ENCODE results near the gene MTAP.

DNA sequence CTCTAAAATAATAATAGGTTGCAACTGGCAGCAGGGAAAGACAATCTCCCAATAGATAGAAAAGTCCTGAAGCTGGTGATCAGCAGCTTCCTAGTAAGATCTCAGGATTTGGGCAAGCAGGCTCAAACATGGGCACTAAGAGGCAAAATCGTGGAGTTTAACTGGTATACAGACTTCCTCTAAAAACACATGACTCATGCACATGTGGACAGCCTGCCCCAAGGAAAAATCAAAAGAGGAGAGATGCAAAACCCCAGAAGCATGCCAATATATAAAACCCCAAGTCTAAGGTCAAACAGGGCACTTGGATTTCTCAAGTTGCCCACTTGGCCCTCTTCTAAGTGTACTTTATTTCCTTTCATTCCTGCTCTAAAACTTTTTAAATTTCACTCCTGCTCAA is 129.0 kb downstream of the MTAP start:
- TF ChIP-seq, protein P1, sequence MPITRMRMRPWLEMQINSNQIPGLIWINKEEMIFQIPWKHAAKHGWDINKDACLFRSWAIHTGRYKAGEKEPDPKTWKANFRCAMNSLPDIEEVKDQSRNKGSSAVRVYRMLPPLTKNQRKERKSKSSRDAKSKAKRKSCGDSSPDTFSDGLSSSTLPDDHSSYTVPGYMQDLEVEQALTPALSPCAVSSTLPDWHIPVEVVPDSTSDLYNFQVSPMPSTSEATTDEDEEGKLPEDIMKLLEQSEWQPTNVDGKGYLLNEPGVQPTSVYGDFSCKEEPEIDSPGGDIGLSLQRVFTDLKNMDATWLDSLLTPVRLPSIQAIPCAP (CRISPR knock-in tag; IDR thresholded peaks at IDR 0.05) = no peak
- TF ChIP-seq, protein P2, sequence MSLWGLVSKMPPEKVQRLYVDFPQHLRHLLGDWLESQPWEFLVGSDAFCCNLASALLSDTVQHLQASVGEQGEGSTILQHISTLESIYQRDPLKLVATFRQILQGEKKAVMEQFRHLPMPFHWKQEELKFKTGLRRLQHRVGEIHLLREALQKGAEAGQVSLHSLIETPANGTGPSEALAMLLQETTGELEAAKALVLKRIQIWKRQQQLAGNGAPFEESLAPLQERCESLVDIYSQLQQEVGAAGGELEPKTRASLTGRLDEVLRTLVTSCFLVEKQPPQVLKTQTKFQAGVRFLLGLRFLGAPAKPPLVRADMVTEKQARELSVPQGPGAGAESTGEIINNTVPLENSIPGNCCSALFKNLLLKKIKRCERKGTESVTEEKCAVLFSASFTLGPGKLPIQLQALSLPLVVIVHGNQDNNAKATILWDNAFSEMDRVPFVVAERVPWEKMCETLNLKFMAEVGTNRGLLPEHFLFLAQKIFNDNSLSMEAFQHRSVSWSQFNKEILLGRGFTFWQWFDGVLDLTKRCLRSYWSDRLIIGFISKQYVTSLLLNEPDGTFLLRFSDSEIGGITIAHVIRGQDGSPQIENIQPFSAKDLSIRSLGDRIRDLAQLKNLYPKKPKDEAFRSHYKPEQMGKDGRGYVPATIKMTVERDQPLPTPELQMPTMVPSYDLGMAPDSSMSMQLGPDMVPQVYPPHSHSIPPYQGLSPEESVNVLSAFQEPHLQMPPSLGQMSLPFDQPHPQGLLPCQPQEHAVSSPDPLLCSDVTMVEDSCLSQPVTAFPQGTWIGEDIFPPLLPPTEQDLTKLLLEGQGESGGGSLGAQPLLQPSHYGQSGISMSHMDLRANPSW (CRISPR knock-in tag; conservative IDR thresholded peaks at IDR 0.05; ENCODE audit: low read depth) = no peak
- TF ChIP-seq, protein P3, sequence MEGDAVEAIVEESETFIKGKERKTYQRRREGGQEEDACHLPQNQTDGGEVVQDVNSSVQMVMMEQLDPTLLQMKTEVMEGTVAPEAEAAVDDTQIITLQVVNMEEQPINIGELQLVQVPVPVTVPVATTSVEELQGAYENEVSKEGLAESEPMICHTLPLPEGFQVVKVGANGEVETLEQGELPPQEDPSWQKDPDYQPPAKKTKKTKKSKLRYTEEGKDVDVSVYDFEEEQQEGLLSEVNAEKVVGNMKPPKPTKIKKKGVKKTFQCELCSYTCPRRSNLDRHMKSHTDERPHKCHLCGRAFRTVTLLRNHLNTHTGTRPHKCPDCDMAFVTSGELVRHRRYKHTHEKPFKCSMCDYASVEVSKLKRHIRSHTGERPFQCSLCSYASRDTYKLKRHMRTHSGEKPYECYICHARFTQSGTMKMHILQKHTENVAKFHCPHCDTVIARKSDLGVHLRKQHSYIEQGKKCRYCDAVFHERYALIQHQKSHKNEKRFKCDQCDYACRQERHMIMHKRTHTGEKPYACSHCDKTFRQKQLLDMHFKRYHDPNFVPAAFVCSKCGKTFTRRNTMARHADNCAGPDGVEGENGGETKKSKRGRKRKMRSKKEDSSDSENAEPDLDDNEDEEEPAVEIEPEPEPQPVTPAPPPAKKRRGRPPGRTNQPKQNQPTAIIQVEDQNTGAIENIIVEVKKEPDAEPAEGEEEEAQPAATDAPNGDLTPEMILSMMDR (IDR thresholded peaks at IDR 0.05) = no peak
- TF ChIP-seq, protein P4, sequence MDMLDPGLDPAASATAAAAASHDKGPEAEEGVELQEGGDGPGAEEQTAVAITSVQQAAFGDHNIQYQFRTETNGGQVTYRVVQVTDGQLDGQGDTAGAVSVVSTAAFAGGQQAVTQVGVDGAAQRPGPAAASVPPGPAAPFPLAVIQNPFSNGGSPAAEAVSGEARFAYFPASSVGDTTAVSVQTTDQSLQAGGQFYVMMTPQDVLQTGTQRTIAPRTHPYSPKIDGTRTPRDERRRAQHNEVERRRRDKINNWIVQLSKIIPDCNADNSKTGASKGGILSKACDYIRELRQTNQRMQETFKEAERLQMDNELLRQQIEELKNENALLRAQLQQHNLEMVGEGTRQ (CRISPR knock-in tag; IDR thresholded peaks at IDR 0.05) = no peak
- no peak for TF ChIP-seq CREM (CRISPR knock-in tag; IDR thresholded peaks at IDR 0.05)
